K562 (cell line): Measurements from ENCODE around the gene RCOR1. TPM values are rescaled to one million over a fixed set of nuclear protein-coding genes. Genes with fewer than 3 reads are reported as not detected.

ENCODE experiments used
- ATAC-seq: fragments of 200-7000 bp; cut with Tn5 transposase; 3 replicates; pipeline ENCODE4 v1.9.1; 2020; ENCODE audit warnings: moderate library complexity
- Bru-seq: library from RNA; stranded (reverse); fragments of 400-500 nt; gene quantifications from one replicate; lab custom pipeline; 2021; lab: Mats Ljungman, UMichigan
- BruChase-seq, 2 experiments: library from RNA; stranded (reverse); fragments of 400-500 nt; gene quantifications; one replicate each; lab custom pipeline; 2021; lab: Mats Ljungman, UMichigan
- BruUV-seq: library from RNA; stranded (reverse); fragments of 400-500 nt; replicated peaks from 2 replicates; lab custom pipeline; 2021; lab: Mats Ljungman, UMichigan
- CTCF ChIA-PET: fragments of 300-600 bp; formaldehyde crosslinking; extraction: SDS; loops from one replicate; lab custom pipeline; 2021; ENCODE audit warnings: low intra/inter-chr PET ratio; lab: Yijun Ruan, JAX
- POLR2A ChIA-PET: fragments of 300-600, 350-650 bp; sonication (Branson Sonifier 250); formaldehyde crosslinking; extraction: SDS; loops from one replicate; lab custom pipeline; 2021; ENCODE audit warnings: antibody characterized with exemption, inconsistent platforms; lab: Yijun Ruan, JAX
- DNase-seq, 4 experiments: peaks; one replicate each; pipeline versions ENCODE4 v3.0.0 to v3.0.0-alpha.2; 2011 to 2018; ENCODE audit warnings: low spot score in 3 of 4, mixed read lengths in 3 of 4; ENCODE audit errors: extremely low read depth in 1 of 4
- FAIRE-seq: peaks from 2 replicates; lab custom pipeline; 2011; peaks lifted over from hg19 to GRCh38; lab: Jason Lieb, UNC
- H2AFZ ChIP-seq: 2 replicates; pipeline ENCODE4 v1.6.0; 2011; ENCODE audit warnings: low read depth, low read length, control low read depth, inconsistent platforms
- H3K27ac ChIP-seq: fragments of 200-600 bp; 3 replicates; pipeline ENCODE4 v1.8.0; 2011; ENCODE audit warnings: low read depth, mild to moderate bottlenecking, control low read depth, inconsistent platforms, low read length, moderate library complexity, mixed read lengths; ENCODE audit errors: extremely low read depth
- H3K27me3 ChIP-seq, 2 experiments: fragments of 300-600 bp in 1 of 2; 2 replicates in 1 of 2; 3 replicates in 1 of 2; pipeline versions ENCODE4 v1.6.0 to v1.8.0; 2011; ENCODE audit warnings: inconsistent platforms in 2 of 2, low read length in 2 of 2, mild to moderate bottlenecking in 1 of 2, mixed read lengths in 1 of 2, moderate library complexity in 1 of 2; ENCODE audit not compliant: control insufficient read depth in 2 of 2, insufficient read depth in 2 of 2
- H3K36me3 ChIP-seq: fragments of 300-600 bp; 3 replicates; pipeline ENCODE4 v1.8.0; 2011; ENCODE audit warnings: mild to moderate bottlenecking, low read length, inconsistent platforms; ENCODE audit not compliant: control insufficient read depth, insufficient read depth
- H3K4me1 ChIP-seq, 2 experiments: fragments of 200-600 bp in 1 of 2; replicated peaks in 1 of 2; 2 replicates in 1 of 2; 3 replicates in 1 of 2; pipeline versions ENCODE4 v1.5.1 to v1.8.0; 2011; ENCODE audit warnings: inconsistent platforms in 2 of 2, low read length in 2 of 2, mild to moderate bottlenecking in 1 of 2, mixed read lengths in 1 of 2, moderate library complexity in 1 of 2; ENCODE audit not compliant: control insufficient read depth in 2 of 2, insufficient read depth in 2 of 2
- H3K4me2 ChIP-seq: 2 replicates; pipeline ENCODE4 v1.6.1; 2011; ENCODE audit warnings: low read length, control low read depth, inconsistent platforms, mixed read lengths; ENCODE audit not compliant: insufficient read depth
- H3K4me3 ChIP-seq: fragments of 200-600 bp; sonication (generic), shearing (Covaris generic); 2 replicates; pipeline ENCODE4 v1.5.1; 2016; ENCODE audit warnings: control low read depth, inconsistent platforms
- H3K79me2 ChIP-seq: fragments of 200-600 bp; 3 replicates; pipeline ENCODE4 v1.8.0; 2011; ENCODE audit warnings: low read length, inconsistent platforms; ENCODE audit not compliant: control insufficient read depth, insufficient read depth
- H3K9ac ChIP-seq, 2 experiments: 2 replicates each; pipeline versions ENCODE4 v1.6.0 to v1.6.1; 2011; ENCODE audit warnings: low read depth in 2 of 2, low read length in 2 of 2, control low read depth in 1 of 2, inconsistent platforms in 1 of 2, mild to moderate bottlenecking in 1 of 2, mixed read lengths in 1 of 2; ENCODE audit not compliant: insufficient read depth in 1 of 2
- H3K9me1 ChIP-seq: one replicate; pipeline ENCODE4 v1.6.0; 2011; ENCODE audit warnings: inconsistent platforms, mild to moderate bottlenecking, low read length, moderate library complexity; ENCODE audit not compliant: control insufficient read depth, insufficient read depth
- H3K9me3 ChIP-seq: replicated peaks from 2 replicates; pipeline ENCODE4 v1.5.1; 2011; ENCODE audit warnings: low read depth, low read length, inconsistent platforms; ENCODE audit not compliant: control insufficient read depth, insufficient read depth
- H4K20me1 ChIP-seq: replicated peaks from 2 replicates; pipeline ENCODE4 v1.6.1; 2011; ENCODE audit warnings: low read length, inconsistent platforms, mixed read lengths; ENCODE audit not compliant: control insufficient read depth, insufficient read depth
- DIDO1 ChIP-seq: fragments of 450-650 bp; IDR thresholded peaks from 2 replicates; pipeline ENCODE4 v1.6.1; 2016; ENCODE audit warnings: low read depth, missing biosample characterization, missing genetic modification characterization
- EP400 ChIP-seq: fragments of 450-650 bp; IDR thresholded peaks from 2 replicates; pipeline ENCODE4 v1.6.1; 2017; ENCODE audit warnings: antibody characterized with exemption, mild to moderate bottlenecking, moderate library complexity
- HNRNPUL1 ChIP-seq: fragments of 200-400 bp; formaldehyde crosslinking; IDR thresholded peaks from 2 replicates; pipeline ENCODE4 v1.6.1; 2017; ENCODE audit warnings: low read length
- JUNB ChIP-seq: fragments of 450-650 bp; formaldehyde crosslinking; conservative IDR thresholded peaks from 2 replicates; pipeline ENCODE4 v1.4.0; 2020; ENCODE audit warnings: mild to moderate bottlenecking
- KDM5B ChIP-seq: fragments of 200-600 bp; sonication (generic); IDR thresholded peaks from 2 replicates; pipeline ENCODE4 v1.6.1; 2012; ENCODE audit warnings: low read depth, mild to moderate bottlenecking, moderate library complexity, low read length, control low read depth, inconsistent platforms; ENCODE audit not compliant: insufficient replicate concordance
- NCOA2 ChIP-seq, 2 experiments: fragments of 450-650 bp; IDR thresholded peaks; 2 replicates each; pipeline ENCODE4 v1.6.1; 2018; ENCODE audit warnings: mild to moderate bottlenecking in 2 of 2, moderate library complexity in 1 of 2; ENCODE audit not compliant: partially characterized antibody in 2 of 2
- POLR2AphosphoS5 ChIP-seq: IDR thresholded peaks from 2 replicates; pipeline ENCODE4 v1.6.1; 2011; ENCODE audit warnings: mild to moderate bottlenecking, low read depth, low read length, moderate library complexity; ENCODE audit not compliant: control insufficient read depth, insufficient read depth
- RBM25 ChIP-seq: fragments of 200-400 bp; formaldehyde crosslinking; IDR thresholded peaks from 2 replicates; pipeline ENCODE4 v1.6.1; 2018; ENCODE audit warnings: low read length, low read depth, moderate library complexity; ENCODE audit not compliant: severe bottlenecking
- ZFP30 ChIP-seq: fragments of 250-450 bp; sonication (Bioruptor Pico); IDR thresholded peaks from 2 replicates; pipeline ENCODE4 v1.8.0; 2022; ENCODE audit warnings: moderate library complexity, mild to moderate bottlenecking, inconsistent platforms, borderline replicate concordance
- ZNF133 ChIP-seq: fragments of 250-450 bp; sonication (Bioruptor Pico); IDR thresholded peaks from 2 replicates; pipeline ENCODE4 v1.4.0; 2020; ENCODE audit warnings: mild to moderate bottlenecking
- WGBS: fragments of 100-300 bp; shearing (Covaris generic); methylation state at CpG from one replicate; pipeline ENCODE4 v1.1.6; 2016; ENCODE audit warnings: low coverage, mixed read lengths; ENCODE audit not compliant: insufficient coverage; ENCODE audit errors: missing lambda C conversion rate; 5-methylcytosine and 5-hydroxymethylcytosine counted together
- in situ Hi-C: fragments of 300-500 bp; cut with MboI; formaldehyde crosslinking; loops from 4 replicates; pipeline ENCODE4 v1.15.0; 2018; ENCODE audit warnings: inconsistent platforms, mixed read lengths
- intact Hi-C: fragments of 100-400 bp; cut with micrococcal nuclease; formaldehyde crosslinking; loops from 2 replicates; pipeline ENCODE4 v1.14.2; 2022
- long read RNA-seq, 3 experiments: library from polyadenylated mRNA in 2 of 3; library from RNA in 1 of 3; unstranded in 2 of 3; stranded (forward) in 1 of 3; transcript quantifications; one replicate each; pipeline ENCODE4 v2.0.0, GENCODE V29; 2019 to 2022
- polyA minus RNA-seq, 3 experiments: library from RNA; depleted of rRNA, polyadenylated mRNA; stranded (reverse); fragments of >200 nt; gene quantifications; 2 replicates each; pipeline ENCODE4 v1.2.3, GENCODE V29; 2011
- polyA plus RNA-seq, 8 experiments: library from polyadenylated mRNA; depleted of rRNA in 4 of 8; stranded (reverse) in 5 of 8; unstranded in 3 of 8; fragments of >200 nt; fragmentation: Nextera tagmentation in 2 of 8; fragmentation: Illumina TruSeq in 1 of 8; extraction: Ambion mirVana in 2 of 8; extraction: Trizol in 1 of 8; gene quantifications; 2 replicates each; pipeline versions ENCODE4 v1.2.1 to v1.2.3, GENCODE V29; 2011 to 2014; ENCODE audit warnings: inconsistent platforms in 1 of 8, missing spikeins in 1 of 8
- total RNA-seq, 7 experiments: library from RNA; depleted of rRNA in 6 of 7; stranded (reverse); fragments of >200 nt in 6 of 7; fragmentation: Illumina TruSeq in 2 of 7; extraction: Trizol in 2 of 7; gene quantifications; 2 replicates each; pipeline versions ENCODE4 v1.2.1 to v1.2.3, GENCODE V29; 2011 to 2021; ENCODE audit warnings: low replicate concordance in 1 of 7
- TF ChIP-seq, protein P1 (sequence below), 2 experiments: fragments of 450-650 bp; IDR thresholded peaks; 2 replicates each; pipeline ENCODE4 v1.6.1; 2018; ENCODE audit warnings: mild to moderate bottlenecking in 2 of 2, low read depth in 1 of 2; ENCODE audit not compliant: partially characterized antibody in 2 of 2

The RCOR1 gene
- 52.9 and 97.1 TPM in 2 replicates for total RNA-seq (2011; cell fraction: chromatin; rRNA removed; ENCODE audit: low replicate concordance)
- total RNA-seq (2011; cell fraction: nucleolus; rRNA removed), result 37.2 and 37.4 TPM in 2 replicates
- 55.9 and 83.7 TPM in 2 replicates for total RNA-seq (2011; cell fraction: nucleoplasm; rRNA removed)
- total RNA-seq (2014; rRNA removed), result 12.8 and 14.5 TPM in 2 replicates
- 28.4 and 34.6 TPM in 2 replicates for total RNA-seq (2014; rRNA removed; fragmentation: Illumina TruSeq; extraction: Trizol)
- total RNA-seq (2015; rRNA removed; fragmentation: Illumina TruSeq; extraction: Trizol), result 20.9 and 21.6 TPM in 2 replicates
- total RNA-seq (2021), result 39.9 and 47.9 TPM in 2 replicates
- polyA plus RNA-seq (2011; rRNA removed), result 28.7 and 29.3 TPM in 2 replicates
- 14.3 and 23.5 TPM in 2 replicates for polyA plus RNA-seq (2011; cell fraction: cytosol; rRNA removed)
- polyA plus RNA-seq (2011; cell fraction: nucleus; rRNA removed), result 28.5 and 38.9 TPM in 2 replicates
- polyA plus RNA-seq (2012), result 21.9 and 22.8 TPM in 2 replicates
- polyA plus RNA-seq (2014; fragmentation: Illumina TruSeq; extraction: Trizol), result 35.3 and 35.6 TPM in 2 replicates
- 10 to 100 TPM in 1 of 2 experiments, 1 to 10 TPM in 1; 8.5 to 10.9 TPM for polyA plus RNA-seq (2014; fragmentation: Nextera tagmentation; extraction: Ambion mirVana)
- polyA plus RNA-seq (2014; rRNA removed), result 16.9 and 19.1 TPM in 2 replicates
- 34.1 and 35.8 TPM in 2 replicates for polyA minus RNA-seq (2011; rRNA and poly(A)+ RNA removed)
- polyA minus RNA-seq (2011; cell fraction: cytosol; rRNA and poly(A)+ RNA removed), result 22.5 and 26.1 TPM in 2 replicates
- 12.4 and 24.8 TPM in 2 replicates for polyA minus RNA-seq (2011; cell fraction: nucleus; rRNA and poly(A)+ RNA removed)
- percentile 86 among the genes with signal in this experiment for Bru-seq, nascent RNA
- BruChase-seq, experiment 1, labeled RNA remaining after a 2-hour chase, result percentile 92 among the genes with signal in this experiment
- BruChase-seq, experiment 2, labeled RNA remaining after a 6-hour chase, result percentile 92 among the genes with signal in this experiment
- long read RNA-seq, experiment 1, full-length matches to known transcripts, result 10 of 53 reads
- long read RNA-seq, experiment 1, partial matches to known transcripts, result 11 of 53 reads
- long read RNA-seq, experiment 1, other reads (novel, unspliced or antisense), result 32 of 53 reads
- long read RNA-seq, experiment 2, full-length matches to known transcripts, result 5 of 38 reads
- long read RNA-seq, experiment 2, partial matches to known transcripts, result 0 of 38 reads
- long read RNA-seq, experiment 2, other reads (novel, unspliced or antisense), result 33 of 38 reads
- long read RNA-seq, experiment 3, partial matches to known transcripts, result 1 of 7 reads
- long read RNA-seq, experiment 3, other reads (novel, unspliced or antisense), result 6 of 7 reads

DNA sequence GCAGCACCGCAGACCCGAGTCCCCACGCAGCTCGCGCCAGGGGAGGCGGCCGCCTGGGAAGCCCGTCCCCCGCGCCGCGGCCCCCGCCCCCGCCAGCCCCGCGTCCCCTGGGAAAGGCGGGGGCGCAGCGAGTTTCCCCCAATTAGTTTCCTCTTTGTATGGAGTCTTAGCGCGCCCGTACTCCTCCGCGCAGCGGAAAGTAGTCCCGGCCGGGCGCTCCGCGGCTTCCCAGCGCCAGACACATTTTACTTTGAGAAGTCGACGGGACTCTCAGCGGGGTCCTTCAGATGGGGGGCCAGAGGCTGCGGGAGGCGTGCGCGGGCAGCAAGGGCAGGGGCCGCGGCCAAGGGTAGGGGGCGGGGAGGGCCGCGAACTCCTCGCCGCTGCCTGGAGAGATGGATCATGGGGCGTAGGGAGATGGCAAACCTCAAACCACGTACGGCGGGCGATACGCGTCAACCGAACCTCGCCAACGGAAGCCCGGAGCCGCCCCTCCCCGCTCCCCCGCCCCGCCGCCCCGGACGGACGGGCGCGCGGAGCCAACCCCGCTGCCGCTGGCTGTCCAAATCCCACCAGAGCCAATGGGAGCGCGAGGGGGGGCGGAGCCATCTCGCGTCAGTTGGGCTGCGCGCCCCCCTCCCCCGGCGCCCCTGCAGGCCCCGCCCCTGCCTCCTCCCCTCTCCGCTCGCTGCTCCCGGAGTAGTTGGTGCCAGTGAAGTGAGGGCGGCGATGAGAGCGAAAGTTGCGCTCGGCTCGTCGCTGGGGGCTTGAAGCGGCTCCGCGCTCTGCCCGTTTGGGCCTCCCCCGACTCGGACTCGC, at the start of gene RCOR1:
TSS of gene RCOR1 (plus strand) at position 706 of the 819 bp plus-strand sequence. CDS start 238 bp downstream, outside the sequence.
- Histone ChIP-seq H3K9me1 (no peaks in the 10 kb centered on the region), H3K9ac (peak within 1 kb of the TSS; percentile 90 to 96), H3K27ac (peak within 1 kb of the TSS; percentile 98), H4K20me1 (no peaks in the 10 kb centered on the region), H3K4me1 (peaks cover 13 to 33% of the 10 kb centered on the region in 2 experiments; a peak in 4 of 5 replicates), H3K79me2 (peaks cover 63% of the 10 kb centered on the region), H2AFZ (peak within 1 kb of the TSS; percentile 72; the same call in 1 of the 2 replicates), H3K4me3 (peak within 1 kb of the TSS; percentile 93), H3K4me2 (peak within 1 kb of the TSS; percentile 81), H3K9me3 (no peaks in the 10 kb centered on the region), H3K36me3 (peaks cover 11% of the 10 kb centered on the region; the same call in 2 of the 3 replicates), H3K27me3 (no peaks in the 10 kb centered on the region)
- BruUV-seq, result no TSS peak
- intact Hi-C loops (loop anchor here (1.0 to 5.0 kb wide), 4 partner anchors 41 to 155 kb away; no protein-coding TSS in a partner anchor), in situ Hi-C loops (no loop called here)
- FAIRE-seq (peak; percentile 68), DNase-seq (peak; percentile 88 to 96 (median 93)), ATAC-seq (peak; percentile 84)
- ChIA-PET CTCF (no interaction called here), POLR2A (interaction anchor here (0.5 to 1.7 kb wide), 4 partner anchors 17 to 100 kb away, joined by 3 to 7 read pairs (median 3); no protein-coding TSS in a partner anchor)
- 0% methylated on average over 16 of the region's 96 CpGs for WGBS
- TF ChIP-seq KDM5B (peak; percentile 63), POLR2AphosphoS5 (peak; percentile 82), ZFP30 (CRISPR knock-in tag) (no peak), JUNB (no peak), ZNF133 (CRISPR knock-in tag) (no peak), NCOA2 (IDR thresholded peaks at IDR 0.05; ENCODE audit: partially characterized antibody in 2 of 2) (no peak), DIDO1 (tag) (no peak), EP400 (peak; percentile 86), RBM25 (peak; percentile 32), HNRNPUL1 (no peak)
- TF ChIP-seq, protein P1, sequence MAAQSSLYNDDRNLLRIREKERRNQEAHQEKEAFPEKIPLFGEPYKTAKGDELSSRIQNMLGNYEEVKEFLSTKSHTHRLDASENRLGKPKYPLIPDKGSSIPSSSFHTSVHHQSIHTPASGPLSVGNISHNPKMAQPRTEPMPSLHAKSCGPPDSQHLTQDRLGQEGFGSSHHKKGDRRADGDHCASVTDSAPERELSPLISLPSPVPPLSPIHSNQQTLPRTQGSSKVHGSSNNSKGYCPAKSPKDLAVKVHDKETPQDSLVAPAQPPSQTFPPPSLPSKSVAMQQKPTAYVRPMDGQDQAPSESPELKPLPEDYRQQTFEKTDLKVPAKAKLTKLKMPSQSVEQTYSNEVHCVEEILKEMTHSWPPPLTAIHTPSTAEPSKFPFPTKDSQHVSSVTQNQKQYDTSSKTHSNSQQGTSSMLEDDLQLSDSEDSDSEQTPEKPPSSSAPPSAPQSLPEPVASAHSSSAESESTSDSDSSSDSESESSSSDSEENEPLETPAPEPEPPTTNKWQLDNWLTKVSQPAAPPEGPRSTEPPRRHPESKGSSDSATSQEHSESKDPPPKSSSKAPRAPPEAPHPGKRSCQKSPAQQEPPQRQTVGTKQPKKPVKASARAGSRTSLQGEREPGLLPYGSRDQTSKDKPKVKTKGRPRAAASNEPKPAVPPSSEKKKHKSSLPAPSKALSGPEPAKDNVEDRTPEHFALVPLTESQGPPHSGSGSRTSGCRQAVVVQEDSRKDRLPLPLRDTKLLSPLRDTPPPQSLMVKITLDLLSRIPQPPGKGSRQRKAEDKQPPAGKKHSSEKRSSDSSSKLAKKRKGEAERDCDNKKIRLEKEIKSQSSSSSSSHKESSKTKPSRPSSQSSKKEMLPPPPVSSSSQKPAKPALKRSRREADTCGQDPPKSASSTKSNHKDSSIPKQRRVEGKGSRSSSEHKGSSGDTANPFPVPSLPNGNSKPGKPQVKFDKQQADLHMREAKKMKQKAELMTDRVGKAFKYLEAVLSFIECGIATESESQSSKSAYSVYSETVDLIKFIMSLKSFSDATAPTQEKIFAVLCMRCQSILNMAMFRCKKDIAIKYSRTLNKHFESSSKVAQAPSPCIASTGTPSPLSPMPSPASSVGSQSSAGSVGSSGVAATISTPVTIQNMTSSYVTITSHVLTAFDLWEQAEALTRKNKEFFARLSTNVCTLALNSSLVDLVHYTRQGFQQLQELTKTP (IDR thresholded peaks at IDR 0.05; ENCODE audit: low read depth in 1 of 2, partially characterized antibody in 2 of 2), result peak in 1 of 2 experiments; percentile 46
